Activated CD4-positive, alpha-beta T cell treated with anti-CD3 and anti-CD28 coated beads, Interleukin-2, amount 50 U/mL, for 48 hours (primary cell): ENCODE data around the gene MGAT5B.
"Not testable (repeated sequence)": the region's sequence is repeated elsewhere in the genome, so short reads cannot be mapped to it uniquely, and the experiment has no call there.

Experiments
- DNase-seq, 2 experiments: peaks; one replicate each; pipeline ENCODE4 v3.0.0-alpha.2; 2020

MGAT5B gene, protein sequence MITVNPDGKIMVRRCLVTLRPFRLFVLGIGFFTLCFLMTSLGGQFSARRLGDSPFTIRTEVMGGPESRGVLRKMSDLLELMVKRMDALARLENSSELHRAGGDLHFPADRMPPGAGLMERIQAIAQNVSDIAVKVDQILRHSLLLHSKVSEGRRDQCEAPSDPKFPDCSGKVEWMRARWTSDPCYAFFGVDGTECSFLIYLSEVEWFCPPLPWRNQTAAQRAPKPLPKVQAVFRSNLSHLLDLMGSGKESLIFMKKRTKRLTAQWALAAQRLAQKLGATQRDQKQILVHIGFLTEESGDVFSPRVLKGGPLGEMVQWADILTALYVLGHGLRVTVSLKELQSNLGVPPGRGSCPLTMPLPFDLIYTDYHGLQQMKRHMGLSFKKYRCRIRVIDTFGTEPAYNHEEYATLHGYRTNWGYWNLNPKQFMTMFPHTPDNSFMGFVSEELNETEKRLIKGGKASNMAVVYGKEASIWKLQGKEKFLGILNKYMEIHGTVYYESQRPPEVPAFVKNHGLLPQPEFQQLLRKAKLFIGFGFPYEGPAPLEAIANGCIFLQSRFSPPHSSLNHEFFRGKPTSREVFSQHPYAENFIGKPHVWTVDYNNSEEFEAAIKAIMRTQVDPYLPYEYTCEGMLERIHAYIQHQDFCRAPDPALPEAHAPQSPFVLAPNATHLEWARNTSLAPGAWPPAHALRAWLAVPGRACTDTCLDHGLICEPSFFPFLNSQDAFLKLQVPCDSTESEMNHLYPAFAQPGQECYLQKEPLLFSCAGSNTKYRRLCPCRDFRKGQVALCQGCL

DNA sequence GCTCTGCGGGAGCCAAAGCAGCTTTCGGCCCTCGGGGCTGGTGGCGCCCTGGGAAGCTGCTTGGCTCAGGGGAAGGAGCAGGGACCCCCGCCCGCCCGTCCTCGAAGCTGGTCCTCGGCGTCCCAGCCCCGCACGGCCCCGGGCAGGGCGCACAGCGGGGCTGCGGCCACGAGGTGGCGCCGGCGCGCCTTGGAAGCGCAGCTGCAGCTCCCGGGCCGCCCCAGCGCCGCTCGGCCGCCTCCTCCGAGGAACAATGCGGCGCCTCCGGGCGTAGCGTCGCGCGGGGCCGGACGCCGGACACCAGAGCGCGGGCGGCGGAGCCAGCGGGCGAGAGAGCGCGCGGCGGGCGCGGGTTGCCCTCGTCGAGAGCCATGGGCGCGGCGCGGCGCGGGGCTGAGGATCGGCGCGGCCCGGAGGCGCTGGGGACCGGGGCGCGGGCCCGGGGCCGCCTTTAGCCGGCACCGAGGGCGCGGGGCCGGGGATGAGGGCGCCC is at the start of gene MGAT5B:
TSS of gene MGAT5B (plus strand) at position 229 of the 493 bp plus-strand sequence. CDS start 626 bp downstream, outside the sequence.
- peak; percentile 76 to 78 for DNase-seq

DNA sequence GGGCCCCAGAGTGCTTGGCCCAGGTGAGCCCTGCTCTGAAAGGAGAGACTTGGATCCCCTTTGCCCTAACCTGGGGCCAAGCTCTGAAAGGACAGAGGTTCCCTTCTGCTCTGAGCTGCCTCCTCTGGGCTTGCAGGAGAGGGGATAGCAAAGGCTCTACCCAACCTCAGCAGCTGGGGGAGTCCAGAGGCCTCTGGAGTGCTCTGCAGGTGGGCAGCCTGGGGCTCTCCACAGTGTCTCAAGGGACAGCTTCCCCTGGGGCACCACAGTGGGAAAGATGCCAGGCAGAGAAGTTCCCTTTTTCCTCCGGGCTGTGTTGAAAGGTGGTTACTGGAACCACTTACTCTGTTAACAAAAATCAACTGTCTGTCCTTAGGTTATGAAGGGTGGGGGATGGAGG is 48.2 kb upstream of the MGAT5B start:
- no peak for DNase-seq

DNA sequence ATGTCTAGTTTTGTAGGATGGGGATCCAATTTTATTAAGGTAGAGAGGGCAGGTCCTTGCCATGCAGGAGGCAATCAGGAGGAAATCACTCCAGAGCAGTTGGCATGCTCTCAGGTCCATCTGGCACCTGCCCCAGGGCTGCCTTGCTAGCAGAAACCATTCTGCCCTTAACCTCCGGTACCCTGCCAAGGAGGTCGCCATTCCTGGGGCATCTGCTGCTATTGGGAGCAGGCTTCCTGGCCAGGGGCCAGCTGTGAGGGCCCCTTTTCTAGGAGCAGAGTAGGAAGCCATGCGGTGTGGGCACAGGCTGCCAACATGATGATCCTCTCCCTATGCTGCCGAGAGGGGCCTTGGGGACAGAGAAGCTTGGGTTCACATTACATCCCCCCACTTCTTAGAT is 47.6 kb upstream of the MGAT5B start:
- no peak for DNase-seq

DNA sequence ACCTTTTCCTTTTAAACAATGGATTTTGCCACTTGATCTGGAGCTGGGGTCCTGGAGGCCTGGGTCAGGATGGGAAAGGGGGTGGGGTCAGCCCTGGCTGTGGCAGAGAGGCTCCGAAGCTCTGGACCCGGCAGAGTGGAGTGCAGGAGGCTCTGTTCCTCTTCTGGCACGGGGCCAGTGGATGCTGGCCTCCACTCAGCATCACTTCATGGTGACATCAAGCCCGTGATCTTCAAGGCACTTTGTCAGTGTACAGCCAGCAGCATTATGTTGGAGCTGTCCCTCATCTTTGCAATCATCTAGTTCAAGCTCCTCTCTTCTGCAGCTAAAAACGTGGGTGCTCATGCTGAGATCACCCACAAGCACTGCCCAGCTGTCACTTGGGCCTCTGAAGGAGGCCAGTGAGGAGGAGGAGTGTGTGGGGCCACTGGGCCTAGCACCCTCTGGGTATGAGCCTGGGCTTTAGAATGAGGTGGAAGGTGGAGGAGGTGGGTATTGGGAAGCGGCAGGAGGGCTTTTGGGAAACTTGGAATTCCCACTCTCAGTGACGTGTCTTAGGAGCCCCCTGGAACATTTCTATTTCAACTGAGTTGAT is 45.9 kb upstream of the MGAT5B start:
- no peak for DNase-seq

DNA sequence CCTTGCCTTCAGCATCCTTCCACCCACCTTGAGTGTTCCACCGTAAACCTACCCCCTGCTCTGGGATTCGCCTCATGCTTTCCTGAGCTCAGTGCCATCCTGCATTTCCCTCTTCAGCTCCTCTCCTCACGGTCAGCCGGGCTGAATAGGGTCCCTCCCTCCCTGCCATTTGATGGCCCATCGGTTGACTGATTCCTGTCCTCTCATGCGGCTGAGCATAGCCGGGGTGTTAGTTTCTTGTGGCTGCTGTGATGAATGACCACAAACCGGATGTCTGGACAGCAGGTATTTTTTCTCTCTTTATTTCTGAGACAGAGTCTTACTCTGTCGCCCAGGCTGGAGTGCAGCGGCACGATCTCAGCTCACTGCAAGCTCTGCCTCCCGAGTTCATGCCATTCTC is 44.1 kb upstream of the MGAT5B start:
- no peak for DNase-seq

DNA sequence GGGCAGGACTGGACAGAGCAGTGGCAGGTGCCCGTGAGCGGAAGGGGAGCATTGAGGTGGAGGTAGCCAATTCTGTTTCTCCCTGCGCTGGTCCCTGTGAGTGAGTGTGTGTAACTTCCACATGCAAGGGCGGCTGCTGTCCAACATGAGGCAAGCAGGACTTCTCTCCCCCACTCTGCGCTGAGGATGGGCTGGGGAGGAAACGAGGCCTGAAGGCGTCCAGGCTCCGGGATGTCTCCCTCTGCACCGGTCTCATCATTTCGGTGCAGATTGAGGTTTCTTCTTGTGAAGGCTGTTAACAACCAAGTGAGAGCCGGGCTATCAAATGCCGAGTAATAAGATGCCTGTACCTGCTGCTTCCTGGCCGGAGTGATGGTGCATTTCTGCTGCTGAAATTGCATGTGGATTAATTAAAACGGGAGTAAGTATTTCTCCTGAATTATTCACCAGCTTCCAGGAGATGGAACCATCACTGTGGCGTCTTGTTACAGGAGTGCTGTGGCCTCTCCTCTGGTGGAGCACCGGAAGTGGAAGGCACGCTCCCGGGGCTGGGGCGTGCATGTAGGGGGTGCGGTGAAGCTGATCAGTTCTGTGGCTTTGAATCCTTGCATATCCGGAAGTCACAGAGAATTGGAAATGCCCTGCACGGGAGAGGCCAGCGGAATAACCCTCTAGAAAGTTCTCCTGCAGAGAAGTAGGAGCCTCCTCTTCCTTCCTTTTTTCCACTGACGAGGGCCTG is 41.7 kb upstream of the MGAT5B start:
- DNase-seq: peak in 1 of 2 experiments; percentile 13

DNA sequence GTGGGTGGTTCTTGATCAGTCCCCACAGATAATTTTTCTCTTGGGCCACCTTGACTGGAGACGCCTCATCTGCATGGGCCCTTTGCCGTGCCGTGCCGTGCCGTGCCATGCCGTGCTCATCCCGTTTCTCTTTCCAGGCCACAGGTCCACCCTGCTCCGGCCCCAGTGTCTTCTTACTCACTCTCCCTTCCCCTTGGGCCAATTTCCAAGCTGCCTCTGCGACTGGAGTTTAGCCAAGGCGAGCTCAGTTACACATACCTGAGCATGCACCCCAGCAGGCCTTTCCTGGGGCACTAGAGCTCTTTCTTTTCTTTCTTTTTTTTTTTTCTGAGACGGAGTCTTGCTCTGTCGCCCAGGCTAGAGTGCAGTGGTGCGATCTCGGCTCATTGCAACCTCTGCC is 40.5 kb upstream of the MGAT5B start:
- no peak for DNase-seq

DNA sequence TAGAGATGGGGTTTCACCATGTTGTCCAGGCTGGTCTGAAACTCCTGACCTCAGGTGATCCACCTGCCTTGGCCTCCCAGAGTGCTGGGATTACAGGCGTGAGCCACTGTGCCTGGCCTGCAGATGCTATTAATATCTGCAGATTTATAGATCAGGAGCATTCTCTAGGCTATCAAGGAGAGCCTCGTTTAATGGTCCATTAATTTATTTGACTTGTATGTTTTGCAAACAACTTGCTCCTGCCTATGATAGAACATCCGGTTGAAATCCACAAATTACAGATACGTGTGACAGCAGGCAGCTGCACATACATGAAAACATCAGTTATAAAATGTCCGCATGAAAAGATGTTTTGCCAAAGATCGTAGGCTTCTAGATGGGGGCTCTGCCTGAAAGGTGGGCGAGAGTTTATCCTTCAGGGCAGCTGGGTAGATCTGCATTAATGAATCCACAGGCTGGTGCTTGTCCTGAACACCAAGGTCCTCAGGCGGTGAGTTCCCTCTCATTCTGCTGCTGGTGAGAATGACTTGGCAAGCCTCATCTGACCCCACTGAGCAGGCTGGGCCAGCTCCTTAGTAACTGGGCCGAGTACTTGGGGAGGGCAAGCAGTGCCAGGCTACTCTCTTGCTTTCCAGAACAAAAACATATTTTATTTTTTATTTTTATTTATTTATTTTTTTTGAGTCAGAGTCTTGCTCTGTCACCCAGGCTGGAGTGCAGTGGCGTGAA is 37.1 kb upstream of the MGAT5B start:
- no peak for DNase-seq

DNA sequence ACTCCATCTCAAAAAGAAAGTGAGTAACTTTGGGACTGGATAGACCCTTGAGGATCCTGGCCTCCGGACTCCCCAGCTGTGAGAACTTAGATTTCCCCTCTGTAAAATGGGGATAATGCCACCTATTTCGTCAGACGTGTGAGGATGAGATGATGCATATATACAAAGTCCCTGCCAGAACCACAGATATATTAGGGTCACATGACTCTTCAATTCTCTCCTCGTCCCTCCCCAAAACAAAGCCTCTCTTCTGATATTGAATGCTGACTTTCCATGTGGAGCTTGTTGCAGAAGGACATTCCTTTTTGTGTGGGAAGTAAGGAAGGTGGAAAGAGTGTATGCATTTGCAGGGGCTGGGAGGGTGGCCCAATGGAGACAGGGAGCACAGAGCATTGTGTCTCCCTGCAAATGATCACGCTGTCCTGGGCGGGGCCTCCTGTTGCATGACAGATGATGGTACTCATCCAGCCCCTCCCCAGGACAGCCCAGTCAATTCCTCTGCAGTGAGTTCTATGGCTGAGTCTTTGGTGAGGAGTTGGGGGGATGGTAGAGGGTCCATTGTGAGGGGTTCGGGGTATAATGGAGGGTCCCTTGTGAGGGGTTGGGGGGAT is 35.1 kb upstream of the MGAT5B start:
- no peak for DNase-seq

DNA sequence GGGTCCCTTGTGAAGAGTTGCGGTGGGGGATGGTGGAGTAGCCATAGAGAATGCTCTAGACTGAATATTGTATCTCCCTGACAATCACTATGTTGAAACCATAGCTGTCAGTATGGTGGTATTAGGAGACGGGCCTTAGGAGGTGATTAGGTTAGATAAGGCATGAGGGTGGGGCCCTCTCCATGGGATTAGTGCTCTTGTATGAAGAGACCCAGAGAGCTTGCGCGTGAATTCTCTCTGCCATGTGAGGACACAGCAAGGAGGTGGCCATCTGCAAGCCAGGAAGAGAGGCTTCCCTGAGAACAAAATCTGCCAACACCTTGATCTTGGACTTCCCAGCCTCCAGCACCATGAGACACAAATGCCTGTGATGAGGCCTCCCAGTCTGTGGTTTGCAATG is 34.5 kb upstream of the MGAT5B start:
- no peak for DNase-seq

DNA sequence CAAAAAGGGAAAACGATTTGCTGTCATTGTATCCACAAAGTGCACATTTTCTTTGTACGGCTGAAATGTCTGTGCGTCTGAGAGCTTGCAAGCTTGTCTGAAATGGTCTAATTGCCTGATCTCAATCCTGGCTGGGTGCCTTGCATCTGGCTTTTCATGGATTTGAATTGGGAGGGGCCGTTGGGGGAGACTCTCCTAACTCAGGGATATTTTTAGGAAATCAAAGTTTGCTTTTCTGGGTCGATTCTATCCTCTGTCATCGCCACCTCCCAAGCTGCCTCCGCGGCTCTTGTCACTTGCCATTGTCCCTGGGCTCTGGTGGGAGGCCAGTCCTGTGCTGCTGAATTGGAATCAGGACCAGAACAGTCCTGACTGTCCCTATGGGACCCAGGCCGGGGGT is 33.3 kb upstream of the MGAT5B start:
- DNase-seq: no peak

DNA sequence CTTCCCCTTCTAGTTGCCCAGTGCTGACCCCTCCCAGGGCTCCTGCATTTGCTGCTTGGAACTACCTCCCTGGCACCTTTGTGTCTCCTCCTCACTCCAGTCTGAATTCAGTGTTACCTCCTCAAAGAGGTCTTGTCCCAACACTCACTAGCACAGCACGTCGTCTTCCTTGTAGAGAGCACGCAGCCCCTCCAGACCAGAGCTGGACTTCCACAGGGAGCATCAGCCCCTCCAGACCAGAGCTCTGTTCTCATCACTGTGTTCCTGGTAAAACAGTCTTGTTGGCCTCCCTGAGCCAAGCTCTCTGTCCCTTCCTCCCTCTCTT is 27.8 kb upstream of the MGAT5B start:
- no peak for DNase-seq

DNA sequence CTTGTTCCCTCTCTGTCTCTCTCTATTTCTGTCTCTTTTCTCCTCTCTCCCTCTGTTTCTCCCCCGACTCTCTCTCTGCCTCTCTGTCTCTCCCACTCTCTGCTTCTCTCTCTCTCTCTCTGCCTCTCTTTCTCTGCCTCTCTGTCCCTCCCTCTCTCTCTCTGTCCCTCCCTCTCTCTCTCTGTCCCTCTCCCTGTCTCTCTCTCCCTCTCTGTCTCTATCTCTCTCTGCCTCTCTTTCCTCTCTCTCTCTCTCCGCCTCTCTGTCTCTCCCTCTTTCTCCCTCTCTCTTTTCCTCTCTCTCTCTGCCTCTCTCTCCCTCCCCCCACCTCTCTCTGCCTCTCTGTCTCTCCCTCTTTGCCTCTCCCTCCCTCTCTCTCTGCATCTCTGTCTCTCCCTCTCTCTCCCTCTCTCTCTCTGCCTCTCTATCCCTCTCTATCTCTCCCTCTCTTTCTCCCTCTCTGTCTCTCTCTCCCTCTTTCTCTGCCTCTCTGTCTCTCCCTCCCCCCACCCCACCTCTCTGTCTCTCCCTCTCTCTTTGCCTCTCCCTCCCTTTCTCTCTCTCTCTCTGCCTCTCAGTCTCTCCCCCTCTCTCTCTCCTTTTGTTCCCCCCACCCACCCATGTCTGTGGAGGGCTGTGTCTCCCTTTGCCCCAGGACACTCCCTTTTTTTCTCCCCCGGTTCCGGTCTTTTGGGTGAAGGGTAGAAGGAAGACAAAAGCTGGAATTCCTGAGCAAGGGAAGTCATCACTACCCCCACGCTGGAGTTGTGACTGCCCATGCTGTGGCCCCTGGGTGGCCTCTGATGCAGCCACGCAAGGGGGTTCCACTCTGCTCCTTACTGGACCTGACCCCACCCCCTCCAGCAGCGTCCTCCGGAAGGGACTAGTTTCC is 27.1 kb upstream of the MGAT5B start:
- DNase-seq: no peak

DNA sequence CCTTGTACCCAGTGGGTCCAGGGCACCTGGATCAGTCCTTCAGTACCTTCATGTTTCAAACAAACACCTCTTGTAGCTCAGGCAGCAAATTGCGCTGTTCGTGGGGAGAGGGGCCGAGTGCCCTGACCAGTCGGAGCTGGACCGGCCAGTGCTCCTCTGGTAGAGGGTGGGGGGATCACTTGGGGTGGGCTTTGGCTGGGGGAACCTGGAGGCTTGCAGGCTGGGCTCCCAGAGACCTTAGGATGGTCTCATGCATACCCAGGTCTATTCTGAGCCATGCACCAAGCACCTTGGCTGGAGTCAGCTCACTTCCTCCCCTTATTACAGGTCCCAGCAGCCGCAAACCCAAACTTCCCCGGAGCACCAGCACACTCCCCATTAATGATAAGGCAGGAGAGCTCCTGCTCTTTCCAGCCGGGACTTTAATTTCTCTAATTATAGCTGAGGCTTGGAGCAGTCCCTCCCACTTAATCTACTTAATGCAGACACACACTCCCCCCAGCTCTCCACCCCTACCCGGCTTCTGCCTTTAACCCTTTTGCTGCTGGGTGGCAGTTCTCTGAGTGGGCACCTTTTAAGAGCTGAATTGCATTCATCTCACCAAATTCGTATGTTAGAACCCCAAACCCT is 26.3 kb upstream of the MGAT5B start:
- no peak for DNase-seq

DNA sequence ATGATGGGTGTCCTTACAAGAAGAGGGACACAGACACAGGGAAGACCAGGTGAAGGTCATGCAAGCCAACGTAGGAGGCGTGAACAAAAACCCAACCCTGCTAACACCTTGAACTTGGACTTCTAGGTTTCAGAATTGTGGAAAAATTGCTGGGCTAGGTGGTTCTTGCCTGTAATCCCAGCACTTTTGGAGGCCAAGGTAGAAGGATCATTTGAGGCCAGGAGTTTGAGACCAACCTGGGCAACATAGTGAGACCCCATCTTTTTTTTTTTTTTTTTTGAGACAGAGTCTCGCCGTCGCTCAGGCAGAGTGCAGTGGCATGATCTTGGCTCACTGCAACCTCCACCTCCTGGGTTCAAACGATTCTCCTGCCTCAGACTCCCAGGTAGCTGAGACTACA is 25.1 kb upstream of the MGAT5B start:
- DNase-seq: not testable (repeated sequence)

DNA sequence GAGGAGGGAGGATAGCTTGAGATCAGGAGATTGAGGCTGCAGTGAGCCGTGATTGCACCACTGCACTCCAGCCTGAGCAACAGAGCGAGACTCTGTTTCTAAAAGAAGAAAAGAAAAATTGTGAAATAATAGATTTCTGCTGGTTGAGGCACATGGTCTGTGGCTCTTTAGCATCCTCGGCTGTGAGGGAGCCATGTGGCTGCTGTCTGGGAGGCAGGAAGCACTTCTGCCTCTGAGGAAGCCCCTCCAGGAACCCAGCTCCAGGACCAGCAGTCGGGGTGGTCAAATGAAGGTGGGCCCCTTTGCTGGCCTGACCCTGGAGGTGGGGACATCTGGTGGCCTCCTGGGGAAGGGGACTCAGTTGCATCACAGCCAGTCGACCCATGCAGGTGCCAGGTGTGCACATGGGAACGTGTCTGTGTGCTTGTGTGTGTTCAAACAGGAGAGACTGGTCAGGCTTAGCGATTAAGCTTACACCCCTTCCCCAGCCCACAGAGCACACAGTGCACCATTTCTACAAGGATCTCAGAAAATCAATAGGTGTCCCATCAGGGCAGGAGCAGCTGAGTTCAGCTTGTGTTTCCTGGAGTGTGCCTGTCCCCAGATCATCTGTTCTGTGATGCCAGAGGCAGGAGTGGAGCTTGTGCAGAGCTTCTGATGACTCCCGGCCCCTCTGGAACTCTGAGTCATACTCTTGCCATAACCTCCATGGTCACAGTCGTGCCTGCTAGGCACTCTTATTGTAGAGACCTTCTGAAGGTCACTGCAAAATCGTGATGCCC is 24.3 kb upstream of the MGAT5B start:
- DNase-seq: no peak

DNA sequence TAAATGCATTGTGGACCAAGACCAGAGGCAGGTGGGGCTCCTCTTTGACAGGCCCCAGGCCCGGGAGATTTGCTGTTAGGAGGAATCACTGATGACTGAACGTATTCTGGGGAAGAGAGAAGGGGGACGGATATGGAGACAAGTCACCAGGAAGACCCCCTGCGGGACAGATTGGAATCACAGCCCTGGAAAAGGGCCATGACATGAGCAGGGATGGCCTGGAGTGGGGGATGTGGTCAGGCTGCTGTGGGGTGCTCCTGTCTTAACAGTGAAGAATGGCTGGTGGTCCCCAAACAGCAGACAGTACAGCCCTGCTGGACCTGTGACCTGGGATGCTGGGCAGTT is 23.7 kb upstream of the MGAT5B start:
- no peak for DNase-seq

DNA sequence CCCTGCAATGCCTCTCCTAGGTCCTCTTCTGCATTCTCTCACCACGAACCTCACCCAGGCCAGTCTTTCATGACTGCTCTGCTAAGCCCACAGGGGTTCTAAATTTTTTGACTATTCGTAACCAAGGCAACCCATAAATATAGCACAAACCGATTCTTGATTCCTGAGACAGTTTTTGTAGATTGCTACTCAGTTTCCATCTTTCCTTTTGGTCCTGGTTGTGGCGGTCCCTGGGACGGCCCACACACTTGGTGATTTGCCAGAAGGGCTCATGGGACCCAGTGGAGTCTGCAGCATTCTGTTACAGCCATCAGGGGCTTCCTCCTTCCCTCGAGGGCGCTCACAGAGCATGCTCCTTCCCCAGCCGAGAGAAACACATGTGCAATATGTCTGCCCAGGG is 23.4 kb upstream of the MGAT5B start:
- DNase-seq: no peak

DNA sequence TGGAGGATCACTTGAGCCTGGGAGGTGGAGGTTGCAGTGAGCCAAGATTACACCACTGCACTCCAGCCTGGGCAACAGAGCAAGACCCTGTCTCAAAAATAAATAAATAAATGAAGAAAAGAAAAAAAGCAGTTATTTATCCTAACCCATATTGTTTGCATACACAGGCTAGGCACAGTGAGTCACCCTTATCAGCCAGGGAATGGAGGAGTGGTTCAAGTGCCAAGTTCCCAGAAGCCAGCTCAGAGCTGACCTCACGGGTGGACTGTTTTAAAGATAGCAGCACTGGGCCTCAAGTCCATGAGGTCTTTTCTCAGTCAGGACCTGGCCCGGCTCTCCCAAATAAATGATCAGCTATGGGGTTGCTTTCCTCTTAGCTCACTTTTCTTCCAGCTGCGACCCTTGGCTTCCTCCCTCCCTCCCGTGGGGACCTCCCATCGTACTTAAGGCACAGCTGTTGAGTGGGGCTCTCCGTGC is 22.6 kb upstream of the MGAT5B start:
- no peak for DNase-seq

DNA sequence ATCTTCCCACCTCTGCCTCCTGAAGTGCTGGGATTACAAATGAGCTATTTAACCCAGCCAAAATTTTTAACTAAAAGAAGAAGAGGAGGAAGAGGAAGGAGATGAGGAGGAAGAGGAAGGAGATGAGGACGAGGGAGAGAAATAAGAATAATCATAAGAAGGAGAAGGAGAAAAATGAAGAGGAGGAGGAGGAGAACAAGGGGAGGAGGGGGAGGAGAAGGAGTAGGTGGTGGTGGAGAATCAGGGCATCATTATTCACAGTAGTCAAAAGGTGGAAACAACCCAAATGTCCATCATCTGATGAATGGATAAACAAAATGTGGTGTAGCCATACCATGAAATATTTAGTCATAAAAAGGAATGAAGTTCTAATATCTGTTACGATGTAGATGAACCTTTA is 21.2 kb upstream of the MGAT5B start:
- no peak for DNase-seq
